SW 1271 (cell line): ENCODE results near the gene CAMKMT.
A peak's percentile ranks its signal among the peaks of the same experiment; 100 is the strongest.
"Not testable (repeated sequence)": the region's sequence is repeated elsewhere in the genome, so short reads cannot be mapped to it uniquely, and the experiment has no call there.

Source experiments
- DNase-seq, 2 experiments: peaks; one replicate each; lab custom pipeline; 2025; lab: John Stamatoyannopoulos, UW

CAMKMT gene

DNA sequence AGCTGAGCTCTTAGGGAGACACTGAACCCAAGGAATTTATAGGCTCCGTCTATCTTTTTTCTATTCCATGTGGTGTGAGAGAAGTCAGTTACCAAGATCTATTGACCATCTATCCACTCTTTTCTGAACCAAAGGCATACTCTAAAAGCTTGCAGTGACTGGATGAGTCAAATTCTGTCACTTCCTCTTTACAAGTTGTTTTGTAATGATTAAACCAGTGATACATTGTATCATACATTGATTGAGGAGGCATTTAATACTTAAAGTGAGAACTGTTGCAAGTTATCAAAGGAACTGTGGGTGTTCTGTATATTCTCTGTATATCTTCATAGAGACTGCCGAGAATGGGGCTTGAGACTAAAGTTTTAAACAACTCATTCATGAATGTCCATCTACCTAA lies 188.8 kb downstream of the CAMKMT start:
- peak in 1 of 2 experiments; percentile 47 for DNase-seq

GRCh38 chr2:44551497-44551896 lies 189.8 kb downstream of the CAMKMT start:
- no peak for DNase-seq

DNA sequence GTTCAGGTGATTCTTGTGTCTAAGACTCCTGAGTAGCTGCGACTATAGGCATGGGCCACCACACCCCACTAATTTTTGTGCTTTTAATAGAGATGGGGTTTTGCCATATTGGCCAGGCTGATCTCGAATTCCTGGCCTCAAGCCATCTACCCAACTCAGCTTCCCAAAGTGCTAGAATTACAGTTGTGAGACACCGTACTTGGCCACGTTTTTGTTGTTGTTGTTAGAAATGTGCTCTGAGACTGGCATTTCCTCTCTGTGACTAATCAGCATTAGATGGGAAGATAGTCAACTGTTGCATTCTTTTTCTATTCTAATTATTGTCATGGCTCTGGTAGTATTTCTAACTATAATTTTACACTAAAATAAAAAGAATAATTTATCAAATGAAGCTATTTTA lies 191.7 kb downstream of the CAMKMT start:
- peak; percentile 41 to 89 for DNase-seq

GRCh38 chr2:44555700-44556099 lies 194.0 kb downstream of the CAMKMT start:
- no peak for DNase-seq

GRCh38 chr2:44559108-44559507 lies 197.4 kb downstream of the CAMKMT start:
- DNase-seq, result no peak

GRCh38 chr2:44560352-44560751 lies 198.6 kb downstream of the CAMKMT start:
- DNase-seq, result no peak

DNA sequence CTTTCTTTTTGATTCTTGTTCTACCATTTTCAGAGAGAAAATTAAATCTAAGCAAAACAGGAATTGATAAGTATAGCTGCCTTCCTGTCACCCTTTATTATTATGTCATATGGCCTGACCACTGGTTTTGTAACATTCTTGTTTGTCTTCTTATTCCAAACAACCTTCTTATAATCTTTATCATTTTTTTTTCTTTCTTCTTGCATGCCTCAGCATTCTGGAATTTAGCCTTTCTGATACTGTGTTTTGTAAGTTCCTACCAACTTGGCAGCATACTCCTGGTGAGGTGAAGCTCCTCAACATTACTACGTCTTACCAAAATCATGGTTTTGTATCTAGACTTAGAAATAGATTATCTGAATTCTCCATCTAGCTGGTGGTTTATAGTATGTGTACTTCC lies 199.2 kb downstream of the CAMKMT start:
- no peak for DNase-seq

GRCh38 chr2:44562737-44563136 lies 201.0 kb downstream of the CAMKMT start:
- DNase-seq, result no peak

- DNase-seq, result no peak
Observed at GRCh38 chr2:44564752-44565151, 203.0 kb downstream of the CAMKMT start.

- DNase-seq, result no peak
Observed at GRCh38 chr2:44566059-44566458, 204.3 kb downstream of the CAMKMT start.

- no peak for DNase-seq
Observed at GRCh38 chr2:44569491-44569890, 207.7 kb downstream of the CAMKMT start.

- no peak for DNase-seq
Observed at GRCh38 chr2:44570271-44570670, 208.5 kb downstream of the CAMKMT start.

DNA sequence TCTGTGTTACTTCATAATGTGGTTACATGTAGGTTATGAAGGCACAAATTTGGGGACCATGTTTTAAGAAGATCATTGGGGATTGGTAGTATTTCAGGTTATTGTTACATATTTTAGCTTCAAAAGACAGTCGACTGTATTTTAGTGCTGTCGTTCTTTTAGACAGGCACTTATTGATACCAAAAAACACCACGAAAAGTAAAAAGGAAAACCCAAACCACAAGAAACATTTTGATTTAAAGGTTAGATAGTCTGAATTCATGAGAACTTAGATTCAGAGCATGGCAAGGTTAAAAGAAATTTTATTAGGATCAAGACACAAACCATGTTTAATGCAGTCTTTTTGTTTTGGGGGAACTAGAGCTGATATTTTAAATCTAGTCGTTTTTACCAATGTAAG lies 209.0 kb downstream of the CAMKMT start:
- DNase-seq, result no peak

DNA sequence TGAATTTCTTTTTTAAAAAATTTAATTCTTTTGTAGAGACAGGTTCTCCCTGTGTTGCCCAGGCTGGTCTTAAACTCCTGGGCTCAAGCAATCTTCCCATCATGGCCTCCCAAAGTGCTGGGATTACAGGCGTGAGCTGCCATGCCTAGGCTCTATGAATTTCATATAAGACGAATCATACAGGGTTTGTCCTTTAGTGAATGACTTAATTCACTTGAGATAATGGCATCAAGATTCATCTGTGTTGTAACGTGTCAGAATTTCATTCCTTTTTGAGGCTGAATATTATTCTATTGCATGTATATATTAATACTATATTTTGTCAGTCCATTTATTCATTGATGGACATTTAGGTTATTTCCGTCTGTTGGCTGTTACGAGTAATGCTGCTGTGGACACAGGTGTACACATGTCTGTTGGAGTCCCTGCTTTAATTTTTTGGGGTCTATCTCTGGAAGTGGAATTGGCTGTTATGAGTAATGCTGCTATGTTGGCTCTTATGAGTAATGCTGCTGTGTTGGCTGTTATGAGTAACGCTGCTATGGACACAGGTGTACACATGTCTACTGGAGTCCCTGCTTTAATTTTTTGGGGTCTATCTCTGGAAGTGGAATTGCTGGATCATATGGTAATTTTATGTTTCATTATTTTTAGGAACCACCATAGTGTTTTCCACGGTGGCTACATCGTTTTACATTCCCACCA lies 210.6 kb downstream of the CAMKMT start:
- DNase-seq, result peak in 1 of 2 experiments; percentile 20

DNA sequence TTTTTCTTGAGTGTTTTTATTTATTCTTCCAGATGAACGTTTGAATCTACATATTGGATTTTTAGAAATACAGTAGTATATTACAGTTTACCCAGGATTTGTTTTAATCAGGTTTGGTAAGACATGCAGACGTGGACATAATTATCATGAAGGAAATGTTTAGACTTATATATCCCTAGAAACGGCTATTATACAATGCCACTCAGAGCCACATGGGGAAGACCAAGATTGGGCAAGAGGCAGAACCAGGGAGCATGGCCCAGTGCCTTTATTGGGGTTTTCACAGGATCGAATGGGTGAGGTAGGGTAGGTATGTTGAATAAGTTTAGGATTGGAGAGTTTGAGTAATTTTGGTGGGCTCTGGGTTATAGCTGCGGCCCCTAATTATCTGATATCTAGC lies 212.2 kb downstream of the CAMKMT start:
- DNase-seq, result no peak

- no peak for DNase-seq
Observed at GRCh38 chr2:44578471-44579093, 216.8 kb downstream of the CAMKMT start.

GRCh38 chr2:44579115-44579836 lies 217.5 kb downstream of the CAMKMT start:
- no peak for DNase-seq

GRCh38 chr2:44579837-44580230 lies 218.1 kb downstream of the CAMKMT start:
- no peak for DNase-seq

GRCh38 chr2:44580875-44581515 lies 219.2 kb downstream of the CAMKMT start:
- no peak for DNase-seq

GRCh38 chr2:44582363-44583008 lies 220.7 kb downstream of the CAMKMT start:
- DNase-seq, result no peak

- not testable (repeated sequence) for DNase-seq
Observed at GRCh38 chr2:44595615-44596014, 233.9 kb downstream of the CAMKMT start.
